ENCODE measurements around the gene NBAS. TPM values are rescaled to one million over a fixed set of nuclear protein-coding genes. Genes with fewer than 3 reads are reported as not detected.

The NBAS gene
- total and polyA plus RNA-seq, 2 of the 4 experiments (the other 2 are of a cell fraction), result 22.3 to 105 TPM

- Histone ChIP-seq H3K9me3 (ENCODE audit: control insufficient read depth, insufficient read depth, low read length) (no peaks in the 10 kb centered on the region), H4K20me1 (ENCODE audit: insufficient read depth, low read length) (no peaks in the 10 kb centered on the region), H3K4me3 (ENCODE audit: insufficient read depth, low read depth, low read length) (no peak overlapping the region), H3K4me2 (ENCODE audit: low read depth, low read length) (no peak overlapping the region), H4K91ac (ENCODE audit: insufficient read depth, low read depth, low read length) (no peak overlapping the region), H3K4ac (ENCODE audit: low read depth, low read length) (no peak overlapping the region), H2BK20ac (ENCODE audit: low read depth, low read length) (no peak overlapping the region), H2BK15ac (ENCODE audit: low read depth, low read length) (no peak overlapping the region), H3K56ac (ENCODE audit: extremely low read depth, insufficient read depth, low read length) (no peak overlapping the region), H3K79me1 (ENCODE audit: low read depth in 1 of 2, low read length in 2 of 2) (no peaks in the 10 kb centered on the region), H2AK9ac (replicated peaks; ENCODE audit: low read depth, low read length, poor library complexity) (no peak overlapping the region), H3K9me1 (ENCODE audit: insufficient read depth, low read length) (no peaks in the 10 kb centered on the region), H3K27ac (ENCODE audit: insufficient read depth, low read length) (no peak overlapping the region), H3K18ac (ENCODE audit: low read depth, low read length) (no peak overlapping the region), H2BK5ac (ENCODE audit: low read depth, low read length, poor library complexity, severe bottlenecking) (no peak overlapping the region), H3K9ac (ENCODE audit: low read depth, low read length) (no peak overlapping the region), H2AFZ (replicated peaks; ENCODE audit: low read length, poor library complexity) (no peak overlapping the region), H3K14ac (replicated peaks; ENCODE audit: low read depth, low read length) (no peak overlapping the region), H2AK5ac (ENCODE audit: low read depth, low read length) (no peak overlapping the region), H3K4me1 (ENCODE audit: control insufficient read depth, insufficient read depth, low read length) (no peaks in the 10 kb centered on the region), H4K8ac (ENCODE audit: low read depth in 2 of 2, low read length in 2 of 2) (no peak overlapping the region), H2BK120ac (ENCODE audit: low read depth, low read length) (no peak overlapping the region), H4K5ac (ENCODE audit: low read depth, low read length) (no peak overlapping the region), H3K23ac (ENCODE audit: low read depth, low read length) (no peak overlapping the region), H3K27me3 (ENCODE audit: control insufficient read depth, insufficient read depth, low read length) (no peaks in the 10 kb centered on the region), H3K36me3 (ENCODE audit: control insufficient read depth, insufficient read depth, low read length) (no peaks in the 10 kb centered on the region)
- ATAC-seq (ENCODE audit: low read depth), result no peak
- intact Hi-C loops (cut with micrococcal nuclease) (no loop called here), dilution Hi-C loops (cut with HindIII; ENCODE audit: low sequenced_read_pairs, unreplicated experiment) (no loop called here), in situ Hi-C loops (cut with MboI; ENCODE audit: low sequenced_read_pairs) (no loop called here)
- no TSS peak for BruUV-seq (replicated peaks)
- DNase-seq, result no peak
- no peak for TF ChIP-seq MXI1 (IDR thresholded peaks at IDR 0.05; ENCODE audit: borderline replicate concordance, low read depth, low read length)
- TF ChIP-seq BHLHE40 (IDR thresholded peaks at IDR 0.05; ENCODE audit: low read depth, low read length), result no peak
- TF ChIP-seq MAFK (IDR thresholded peaks at IDR 0.05; ENCODE audit: low read depth, low read length), result no peak
- TF ChIP-seq SMC3 (IDR thresholded peaks at IDR 0.05; ENCODE audit: low read depth, low read length), result no peak
- no peak for TF ChIP-seq POLR2A (IDR thresholded peaks at IDR 0.05; ENCODE audit: low read depth, low read length)
- no peak for TF ChIP-seq MAZ (IDR thresholded peaks at IDR 0.05; ENCODE audit: borderline replicate concordance, low read depth, low read length)
- CTCF ChIA-PET, result no interaction called here
- WGBS, 2 experiments (ENCODE audit: extremely low coverage in 2 of 2, insufficient read length in 1 of 2), result no CpG with 5 or more reads among the region's 6 CpGs
- POLR2A ChIA-PET (ENCODE audit: unreplicated experiment), result no interaction called here
Observed at GRCh38 chr2:15120631-15121030, 440.5 kb downstream of the NBAS start.

Data from IMR-90 (cell line).